ENCODE measurements around the gene CCP110.

GRCh38 chr16:19578378-19578971 lies 54.7 kb downstream of the CCP110 start:
- TF ChIP-seq POLR2AphosphoS5 (IDR thresholded peaks at IDR 0.05) (no peak), POLR2A (IDR thresholded peaks at IDR 0.05) (no peak), CTCF (IDR thresholded peaks at IDR 0.05) (no peak), EP300 (IDR thresholded peaks at IDR 0.05) (no peak)

All from suprapubic skin (tissue), 4 donors.